BE2C (cell line): ENCODE results near the gene SGK2.

Experiments
- DNase-seq: peaks from one replicate; pipeline ENCODE4 v3.0.0-alpha.2; 2020
- H3K27me3 ChIP-seq: fragments of 250-450 bp; sonication (Bioruptor Pico); 2 replicates; pipeline ENCODE4 v1.5.1; 2020; ENCODE audit warnings: mild to moderate bottlenecking
- H3K36me3 ChIP-seq: fragments of 250-450 bp; sonication (Bioruptor Pico); 2 replicates; pipeline ENCODE4 v1.5.1; 2020; ENCODE audit warnings: mild to moderate bottlenecking
- H3K4me1 ChIP-seq: fragments of 250-450 bp; sonication (Bioruptor Pico); 2 replicates; pipeline ENCODE4 v1.5.1; 2020
- H3K4me3 ChIP-seq: 2 replicates; pipeline ENCODE4 v1.5.1; 2011; ENCODE audit warnings: low read depth, low read length
- H3K9me3 ChIP-seq: fragments of 250-450 bp; sonication (Bioruptor Pico); 2 replicates; pipeline ENCODE4 v1.5.1; 2020
- CTCF ChIP-seq: IDR thresholded peaks from 2 replicates; pipeline ENCODE4 v1.5.1; 2012; ENCODE audit warnings: mild to moderate bottlenecking, low read depth, low read length

SGK2 gene

DNA sequence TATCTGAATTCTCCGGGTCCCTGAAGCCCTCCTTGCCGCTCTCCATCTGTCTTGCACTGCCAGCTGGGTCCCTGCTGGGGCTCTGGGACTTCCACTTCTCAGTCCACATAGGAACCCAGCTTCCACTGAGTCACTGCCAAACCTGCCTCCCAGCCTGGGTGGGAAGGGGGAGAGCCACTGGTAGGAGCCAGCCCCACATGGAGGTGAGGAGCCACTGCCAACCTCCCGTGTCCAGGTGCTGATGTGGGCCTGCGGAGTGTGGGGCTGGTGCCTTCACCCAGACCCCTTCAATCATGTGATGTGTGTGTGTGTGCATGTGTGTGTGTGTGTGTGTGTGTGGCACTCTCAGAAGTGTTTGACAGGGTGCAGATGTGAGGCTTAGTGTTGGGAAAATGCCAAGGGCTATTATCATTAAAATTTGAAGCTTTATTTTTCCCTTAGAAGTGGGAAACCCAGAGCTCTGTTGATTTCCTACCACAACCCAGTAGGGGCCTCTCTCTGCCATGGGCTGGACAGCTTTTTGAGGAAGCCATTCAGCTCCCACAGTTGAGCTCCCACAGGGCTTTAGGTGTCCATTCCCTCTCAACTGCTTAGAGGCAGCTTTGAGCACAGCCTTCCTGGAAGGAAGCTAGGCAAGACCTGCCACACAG lies 9.3 kb upstream of the SGK2 start:
- no peak for DNase-seq
- H3K9me3 ChIP-seq = no peaks in the 10 kb centered on the region
- H3K4me3 ChIP-seq = no peak overlapping the region
- H3K36me3 ChIP-seq = no peaks in the 10 kb centered on the region
- H3K27me3 ChIP-seq = no peaks in the 10 kb centered on the region
- H3K4me1 ChIP-seq = no peaks in the 10 kb centered on the region
- TF ChIP-seq CTCF = no peak

DNA sequence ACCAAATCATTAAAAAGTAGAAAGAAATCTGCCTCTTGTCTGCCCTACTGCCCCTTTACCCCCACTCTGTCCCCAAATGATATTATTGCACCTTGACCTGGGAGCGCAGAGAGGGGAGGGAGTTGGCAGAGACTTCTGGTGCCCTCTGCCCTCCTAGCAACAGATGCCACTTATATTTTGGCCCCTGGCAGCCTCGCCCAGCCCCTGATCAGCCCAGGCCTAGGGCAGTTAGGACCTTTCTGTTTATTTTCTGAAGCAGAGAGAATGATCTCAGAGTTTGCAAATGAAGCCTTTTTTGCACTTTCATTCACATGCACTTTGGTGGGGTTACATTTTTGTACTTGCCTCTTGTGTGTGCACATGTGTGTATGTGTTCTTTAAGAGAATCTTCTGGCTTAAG lies 8.4 kb upstream of the SGK2 start:
- no peak for DNase-seq
- Histone ChIP-seq H3K9me3 (no peaks in the 10 kb centered on the region), H3K4me3 (no peak overlapping the region), H3K36me3 (no peaks in the 10 kb centered on the region), H3K4me1 (no peaks in the 10 kb centered on the region), H3K27me3 (no peaks in the 10 kb centered on the region)
- TF ChIP-seq CTCF = no peak

DNA sequence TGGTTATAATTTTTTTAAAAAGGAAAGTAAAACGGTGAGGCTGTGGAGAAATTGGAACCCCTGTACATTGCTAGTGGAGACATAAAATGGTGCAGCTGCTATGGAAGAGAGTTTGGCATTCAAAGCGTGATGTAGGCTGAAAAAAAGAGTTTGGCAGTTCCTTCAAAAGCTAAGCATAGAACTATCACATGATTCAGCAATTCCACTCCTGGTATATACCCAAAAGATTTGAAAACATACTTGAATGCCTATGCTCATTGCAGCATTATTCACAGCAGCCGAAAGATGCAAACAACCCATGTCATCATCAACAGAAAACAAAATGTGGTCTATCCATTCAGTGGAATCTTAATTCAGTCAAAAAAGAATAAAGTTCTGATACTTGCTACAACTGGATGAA lies 4.5 kb upstream of the SGK2 start:
- Histone ChIP-seq H3K4me3 (no peak overlapping the region), H3K36me3 (no peaks in the 10 kb centered on the region), H3K4me1 (peaks cover 7% of the 10 kb centered on the region), H3K9me3 (no peaks in the 10 kb centered on the region), H3K27me3 (no peaks in the 10 kb centered on the region)
- no peak for TF ChIP-seq CTCF
- DNase-seq = no peak

- H3K4me3 ChIP-seq = no peak overlapping the region
- no peaks in the 10 kb centered on the region for H3K36me3 ChIP-seq
- TF ChIP-seq CTCF = no peak
- DNase-seq = no peak
- H3K9me3 ChIP-seq = no peaks in the 10 kb centered on the region
- peaks cover 7% of the 10 kb centered on the region for H3K4me1 ChIP-seq
- no peaks in the 10 kb centered on the region for H3K27me3 ChIP-seq
These were observed 540 bp downstream of the SGK2 start for GRCh38 chr20:43559147-43559987.

- TF ChIP-seq CTCF = no peak
- no peak for DNase-seq
- Histone ChIP-seq H3K27me3 (no peaks in the 10 kb centered on the region), H3K4me1 (peaks cover 7% of the 10 kb centered on the region), H3K9me3 (no peaks in the 10 kb centered on the region), H3K36me3 (no peaks in the 10 kb centered on the region), H3K4me3 (no peak overlapping the region)
These were observed 2.1 kb downstream of the SGK2 start for GRCh38 chr20:43560974-43561373.

DNA sequence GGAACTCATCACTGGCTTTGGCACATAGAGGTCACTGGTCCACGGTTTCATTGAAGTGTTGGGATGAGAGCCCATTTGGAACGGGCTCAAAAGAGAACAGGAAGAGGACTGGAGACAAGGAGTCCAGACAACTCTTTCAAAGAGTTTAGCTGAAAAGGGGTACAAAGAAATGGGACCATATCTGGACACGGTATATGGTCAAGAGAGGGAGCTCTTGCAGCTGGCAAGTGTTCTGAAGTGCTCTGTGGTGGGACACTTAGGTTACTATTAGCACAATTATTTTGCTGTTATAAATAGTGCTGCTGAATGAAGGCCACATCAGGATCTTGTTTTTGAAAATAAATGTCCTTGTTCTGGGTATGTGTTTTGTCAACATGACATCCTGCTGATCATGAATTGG lies 4.6 kb downstream of the SGK2 start:
- Histone ChIP-seq H3K4me1 (no peaks in the 10 kb centered on the region), H3K27me3 (no peaks in the 10 kb centered on the region), H3K4me3 (no peak overlapping the region), H3K9me3 (no peaks in the 10 kb centered on the region), H3K36me3 (no peaks in the 10 kb centered on the region)
- no peak for TF ChIP-seq CTCF
- no peak for DNase-seq
